IMR-90 (cell line): ENCODE data around the gene HPGDS. TPM values are rescaled to one million over a fixed set of nuclear protein-coding genes. Genes with fewer than 3 reads are reported as not detected.

ENCODE experiments used
- ATAC-seq: fragments of 200-7000 bp; cut with Tn5 transposase; 2 replicates; pipeline ENCODE4 v1.9.1; 2020; ENCODE audit warnings: low read depth, mild to moderate bottlenecking, moderate library complexity
- BruUV-seq: library from RNA; stranded (reverse); fragments of 400-500 nt; replicated peaks from 2 replicates; lab custom pipeline; 2021; lab: Mats Ljungman, UMichigan
- CTCF ChIA-PET: fragments of 300-600 bp; formaldehyde crosslinking; extraction: SDS; loops from one replicate; lab custom pipeline; 2021; ENCODE audit warnings: antibody characterized with exemption; lab: Yijun Ruan, JAX
- POLR2A ChIA-PET: fragments of 300-600 bp; sonication (Branson Sonifier 250); formaldehyde crosslinking; loops from one replicate; lab custom pipeline; 2022; ENCODE audit warnings: antibody characterized with exemption; ENCODE audit not compliant: unreplicated experiment; lab: Charles Lee
- DNase-seq: peaks from one replicate; pipeline ENCODE4 v3.0.0; 2013
- H2AFZ ChIP-seq: replicated peaks from 2 replicates; pipeline ENCODE3; 2013; ENCODE audit warnings: low read length, mild to moderate bottlenecking; ENCODE audit not compliant: poor library complexity
- H2AK5ac ChIP-seq: 2 replicates; pipeline ENCODE4 v1.6.1; 2013; ENCODE audit warnings: low read depth, low read length, inconsistent platforms
- H2AK9ac ChIP-seq: replicated peaks from 2 replicates; pipeline ENCODE3; 2013; ENCODE audit warnings: mild to moderate bottlenecking, low read depth, low read length, moderate library complexity; ENCODE audit not compliant: poor library complexity
- H2BK120ac ChIP-seq: 2 replicates; pipeline ENCODE4 v1.6.1; 2013; ENCODE audit warnings: low read depth, low read length, inconsistent platforms
- H2BK15ac ChIP-seq: 3 replicates; pipeline ENCODE4 v1.6.1; 2013; ENCODE audit warnings: low read depth, low read length, inconsistent platforms
- H2BK20ac ChIP-seq: 2 replicates; pipeline ENCODE4 v1.6.1; 2013; ENCODE audit warnings: low read depth, mild to moderate bottlenecking, inconsistent platforms, low read length, moderate library complexity
- H2BK5ac ChIP-seq: 2 replicates; pipeline ENCODE4 v1.6.1; 2013; ENCODE audit warnings: mild to moderate bottlenecking, low read depth, low read length, inconsistent platforms; ENCODE audit not compliant: poor library complexity, severe bottlenecking
- H3K14ac ChIP-seq: replicated peaks from 2 replicates; pipeline ENCODE4 v1.6.1; 2013; ENCODE audit warnings: low read depth, low read length, inconsistent platforms
- H3K18ac ChIP-seq: 2 replicates; pipeline ENCODE4 v1.6.1; 2013; ENCODE audit warnings: low read depth, low read length, control low read depth
- H3K23ac ChIP-seq: 2 replicates; pipeline ENCODE4 v1.6.1; 2013; ENCODE audit warnings: low read depth, low read length, inconsistent platforms
- H3K27ac ChIP-seq: 2 replicates; pipeline ENCODE4 v1.5.1; 2013; ENCODE audit warnings: mild to moderate bottlenecking, control low read depth, low read length; ENCODE audit not compliant: insufficient read depth
- H3K27me3 ChIP-seq: 2 replicates; pipeline ENCODE4 v1.6.1; 2013; ENCODE audit warnings: low read length; ENCODE audit not compliant: control insufficient read depth, insufficient read depth
- H3K36me3 ChIP-seq: 2 replicates; pipeline ENCODE4 v1.6.1; 2013; ENCODE audit warnings: low read length, mixed read lengths; ENCODE audit not compliant: control insufficient read depth, insufficient read depth
- H3K4ac ChIP-seq: 2 replicates; pipeline ENCODE4 v1.6.1; 2013; ENCODE audit warnings: low read depth, low read length, inconsistent platforms
- H3K4me1 ChIP-seq: 2 replicates; pipeline ENCODE4 v1.6.1; 2013; ENCODE audit warnings: low read length, mixed read lengths; ENCODE audit not compliant: control insufficient read depth, insufficient read depth
- H3K4me2 ChIP-seq: 2 replicates; pipeline ENCODE4 v1.6.1; 2013; ENCODE audit warnings: low read depth, mild to moderate bottlenecking, control low read depth, low read length, moderate library complexity
- H3K4me3 ChIP-seq: 2 replicates; pipeline ENCODE4 v1.5.1; 2013; ENCODE audit warnings: low read depth, mild to moderate bottlenecking, control low read depth, low read length, moderate library complexity; ENCODE audit not compliant: insufficient read depth
- H3K56ac ChIP-seq: 2 replicates; pipeline ENCODE4 v1.6.1; 2013; ENCODE audit warnings: low read length, inconsistent platforms; ENCODE audit not compliant: insufficient read depth; ENCODE audit errors: extremely low read depth
- H3K79me1 ChIP-seq, 2 experiments: 2 replicates each; pipeline ENCODE4 v1.6.1; 2013; ENCODE audit warnings: low read length in 2 of 2, inconsistent platforms in 1 of 2, low read depth in 1 of 2
- H3K9ac ChIP-seq: 2 replicates; pipeline ENCODE4 v1.6.1; 2013; ENCODE audit warnings: low read depth, low read length, control low read depth
- H3K9me1 ChIP-seq: 2 replicates; pipeline ENCODE4 v1.6.1; 2013; ENCODE audit warnings: low read length, inconsistent platforms; ENCODE audit not compliant: insufficient read depth
- H3K9me3 ChIP-seq: 2 replicates; pipeline ENCODE4 v1.6.1; 2013; ENCODE audit warnings: low read length; ENCODE audit not compliant: control insufficient read depth, insufficient read depth
- H4K20me1 ChIP-seq: 2 replicates; pipeline ENCODE4 v1.6.1; 2013; ENCODE audit warnings: low read length, inconsistent platforms; ENCODE audit not compliant: insufficient read depth
- H4K5ac ChIP-seq: 2 replicates; pipeline ENCODE4 v1.6.1; 2013; ENCODE audit warnings: mild to moderate bottlenecking, low read depth, low read length, control low read depth
- H4K8ac ChIP-seq, 2 experiments: 2 replicates each; pipeline ENCODE4 v1.6.1; 2013; ENCODE audit warnings: low read depth in 2 of 2, low read length in 2 of 2, control low read depth in 1 of 2, inconsistent platforms in 1 of 2
- H4K91ac ChIP-seq: 2 replicates; pipeline ENCODE4 v1.6.1; 2013; ENCODE audit warnings: low read depth, low read length, inconsistent platforms; ENCODE audit not compliant: insufficient read depth
- BHLHE40 ChIP-seq: fragments of 150-350 bp; IDR thresholded peaks from 2 replicates; pipeline ENCODE4 v1.6.1; 2016; ENCODE audit warnings: mild to moderate bottlenecking, low read depth, low read length
- CEBPB ChIP-seq: IDR thresholded peaks from 2 replicates; pipeline ENCODE4 v1.6.1; 2012; ENCODE audit warnings: low read depth, low read length, improper control_type of control experiment
- CHD1 ChIP-seq: IDR thresholded peaks from 2 replicates; pipeline ENCODE4 v1.6.1; 2012; ENCODE audit warnings: low read depth, low read length, improper control_type of control experiment
- CTCF ChIP-seq: conservative IDR thresholded peaks from 2 replicates; pipeline ENCODE4 v1.5.1; 2012; ENCODE audit warnings: mild to moderate bottlenecking, low read depth, low read length, improper control_type of control experiment
- FOS ChIP-seq: fragments of 150-350 bp; IDR thresholded peaks from 2 replicates; pipeline ENCODE4 v1.6.1; 2016; ENCODE audit warnings: low read depth, low read length
- MAFK ChIP-seq: IDR thresholded peaks from 2 replicates; pipeline ENCODE4 v1.6.1; 2012; ENCODE audit warnings: low read depth, low read length, improper control_type of control experiment
- MAZ ChIP-seq: IDR thresholded peaks from 2 replicates; pipeline ENCODE4 v1.6.1; 2012; ENCODE audit warnings: low read depth, mild to moderate bottlenecking, low read length, improper control_type of control experiment, moderate library complexity, borderline replicate concordance
- MXI1 ChIP-seq: IDR thresholded peaks from 2 replicates; pipeline ENCODE4 v1.6.1; 2012; ENCODE audit warnings: low read depth, mild to moderate bottlenecking, low read length, moderate library complexity, borderline replicate concordance
- NFE2L2 ChIP-seq: fragments of 150-350 bp; IDR thresholded peaks from 2 replicates; pipeline ENCODE4 v1.6.1; 2016; ENCODE audit warnings: low read depth, mild to moderate bottlenecking, low read length
- POLR2A ChIP-seq: IDR thresholded peaks from 2 replicates; pipeline ENCODE4 v1.6.1; 2012; ENCODE audit warnings: mild to moderate bottlenecking, low read depth, low read length
- RAD21 ChIP-seq: IDR thresholded peaks from 2 replicates; pipeline ENCODE4 v1.6.1; 2012; ENCODE audit warnings: low read length, improper control_type of control experiment
- RCOR1 ChIP-seq: IDR thresholded peaks from 2 replicates; pipeline ENCODE4 v1.6.1; 2012; ENCODE audit warnings: mild to moderate bottlenecking, low read length, improper control_type of control experiment; ENCODE audit not compliant: insufficient replicate concordance
- RFX5 ChIP-seq: IDR thresholded peaks from 2 replicates; pipeline ENCODE4 v1.8.0; 2012; ENCODE audit warnings: low read depth, mild to moderate bottlenecking, low read length, moderate library complexity
- SMC3 ChIP-seq: fragments of 150-350 bp; IDR thresholded peaks from 2 replicates; pipeline ENCODE4 v1.6.1; 2016; ENCODE audit warnings: low read depth, mild to moderate bottlenecking, antibody characterized with exemption, low read length, moderate library complexity
- USF2 ChIP-seq: fragments of 150-350 bp; IDR thresholded peaks from 2 replicates; pipeline ENCODE4 v1.6.1; 2017; ENCODE audit warnings: mild to moderate bottlenecking, antibody characterized with exemption, low read length, low read depth
- WGBS, 2 experiments: methylation state at CpG; one replicate each; pipeline versions ENCODE4 v1.1.5 to v1.1.7; 2013; ENCODE audit warnings: missing lambda C conversion rate in 2 of 2; ENCODE audit not compliant: insufficient read length in 1 of 2; ENCODE audit errors: extremely low coverage in 2 of 2; 5-methylcytosine and 5-hydroxymethylcytosine counted together
- dilution Hi-C: fragments of 300-500 bp; cut with HindIII; formaldehyde crosslinking; loops from one replicate; pipeline ENCODE4 v1.14.3; 2018; ENCODE audit warnings: low sequenced_read_pairs; ENCODE audit not compliant: unreplicated experiment
- in situ Hi-C: fragments of 300-500 bp; cut with MboI; formaldehyde crosslinking; loops from 3 replicates; pipeline ENCODE4 v1.14.3; 2019; ENCODE audit warnings: low sequenced_read_pairs, inconsistent platforms, mixed read lengths
- intact Hi-C: fragments of 100-400 bp; cut with micrococcal nuclease; formaldehyde crosslinking; loops from 2 replicates; pipeline ENCODE4 v1.10.0; 2022
- polyA plus RNA-seq, 3 experiments: library from polyadenylated mRNA; depleted of rRNA; stranded (reverse); fragments of >200 nt; gene quantifications; 2 replicates each; pipeline ENCODE4 v1.2.3, GENCODE V29; 2012; ENCODE audit warnings: low replicate concordance in 1 of 3
- total RNA-seq: library from RNA; depleted of rRNA; stranded (reverse); fragments of >200 nt; gene quantifications from 2 replicates; pipeline ENCODE4 v1.2.3, GENCODE V29; 2012
- TF ChIP-seq, protein P1 (sequence below): fragments of 150-350 bp; IDR thresholded peaks from 2 replicates; pipeline ENCODE4 v1.6.1; 2016; ENCODE audit warnings: low read depth, mild to moderate bottlenecking, low read length, moderate library complexity, borderline replicate concordance

HPGDS gene
- total and polyA plus RNA-seq, 2 of the 4 experiments (the other 2 are of a cell fraction) = not detected

GRCh38 chr4:94290245-94290644, 52.4 kb downstream of the HPGDS start:
- ChIA-PET POLR2A (no interaction called here), CTCF (interaction anchor here (0.5 to 0.6 kb wide), 3 partner anchors 79 to 1500 kb away, joined by 3 to 6 read pairs (median 6); no protein-coding TSS in a partner anchor)
- Histone ChIP-seq H3K9me1 (no peaks in the 10 kb centered on the region), H2AK9ac (no peak overlapping the region), H3K18ac (no peak overlapping the region), H3K4ac (no peak overlapping the region), H4K8ac (no peak overlapping the region), H2BK120ac (no peak overlapping the region), H4K91ac (no peak overlapping the region), H3K56ac (no peak overlapping the region), H2BK15ac (no peak overlapping the region), H3K9me3 (no peaks in the 10 kb centered on the region), H3K27ac (no peak overlapping the region), H3K4me2 (no peak overlapping the region), H4K20me1 (no peaks in the 10 kb centered on the region), H2AFZ (no peak overlapping the region), H2BK5ac (no peak overlapping the region), H2BK20ac (no peak overlapping the region), H3K4me3 (no peak overlapping the region), H3K36me3 (peaks cover 8% of the 10 kb centered on the region), H3K4me1 (no peaks in the 10 kb centered on the region), H3K27me3 (no peaks in the 10 kb centered on the region), H3K14ac (no peak overlapping the region), H3K79me1 (no peaks in the 10 kb centered on the region), H2AK5ac (no peak overlapping the region), H3K9ac (no peak overlapping the region), H3K23ac (no peak overlapping the region), H4K5ac (no peak overlapping the region)
- no peak for TF ChIP-seq CEBPB
- TF ChIP-seq, protein P1, sequence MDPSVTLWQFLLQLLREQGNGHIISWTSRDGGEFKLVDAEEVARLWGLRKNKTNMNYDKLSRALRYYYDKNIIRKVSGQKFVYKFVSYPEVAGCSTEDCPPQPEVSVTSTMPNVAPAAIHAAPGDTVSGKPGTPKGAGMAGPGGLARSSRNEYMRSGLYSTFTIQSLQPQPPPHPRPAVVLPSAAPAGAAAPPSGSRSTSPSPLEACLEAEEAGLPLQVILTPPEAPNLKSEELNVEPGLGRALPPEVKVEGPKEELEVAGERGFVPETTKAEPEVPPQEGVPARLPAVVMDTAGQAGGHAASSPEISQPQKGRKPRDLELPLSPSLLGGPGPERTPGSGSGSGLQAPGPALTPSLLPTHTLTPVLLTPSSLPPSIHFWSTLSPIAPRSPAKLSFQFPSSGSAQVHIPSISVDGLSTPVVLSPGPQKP = no peak
- no peak for TF ChIP-seq MAZ
- TF ChIP-seq BHLHE40 = no peak
- TF ChIP-seq CTCF = no peak
- no peak for TF ChIP-seq RCOR1
- no peak for TF ChIP-seq SMC3
- no peak for TF ChIP-seq CHD1
- TF ChIP-seq USF2 = no peak
- no peak for TF ChIP-seq RFX5
- TF ChIP-seq MAFK = no peak
- no peak for TF ChIP-seq NFE2L2
- no peak for TF ChIP-seq POLR2A
- TF ChIP-seq MXI1 = no peak
- TF ChIP-seq RAD21 = no peak
- TF ChIP-seq FOS = no peak
- BruUV-seq = no TSS peak
- WGBS, 2 experiments = 100% methylated on average over 1 of the region's 2 CpGs; no CpG with 5 or more reads in 1 of the 2 experiments
- no peak for DNase-seq
- in situ Hi-C loops = no loop called here
- dilution Hi-C loops = no loop called here
- no peak for ATAC-seq
- intact Hi-C loops = no loop called here
